ENCODE data around the gene MYO5C.

DNA sequence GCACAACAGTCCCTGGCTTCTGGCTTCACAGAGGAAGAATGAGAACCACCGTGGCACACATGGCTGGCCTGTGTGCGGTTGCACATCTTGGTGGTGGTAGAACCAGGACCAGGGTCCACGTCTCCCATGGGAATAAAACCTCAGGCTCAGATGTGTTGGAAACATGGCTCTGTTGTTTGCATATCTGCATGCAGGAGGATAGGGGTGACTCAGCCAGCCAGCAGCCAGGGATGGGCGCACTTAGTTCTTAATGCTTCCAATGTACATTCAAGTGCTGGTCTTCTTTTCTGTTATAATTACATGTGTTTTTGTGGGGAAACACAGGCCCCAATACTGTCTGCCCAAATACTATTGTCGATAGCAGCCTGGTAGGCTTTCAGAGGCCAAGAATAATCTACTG is 147.2 kb downstream of the MYO5C start:
- TF ChIP-seq, protein P1, sequence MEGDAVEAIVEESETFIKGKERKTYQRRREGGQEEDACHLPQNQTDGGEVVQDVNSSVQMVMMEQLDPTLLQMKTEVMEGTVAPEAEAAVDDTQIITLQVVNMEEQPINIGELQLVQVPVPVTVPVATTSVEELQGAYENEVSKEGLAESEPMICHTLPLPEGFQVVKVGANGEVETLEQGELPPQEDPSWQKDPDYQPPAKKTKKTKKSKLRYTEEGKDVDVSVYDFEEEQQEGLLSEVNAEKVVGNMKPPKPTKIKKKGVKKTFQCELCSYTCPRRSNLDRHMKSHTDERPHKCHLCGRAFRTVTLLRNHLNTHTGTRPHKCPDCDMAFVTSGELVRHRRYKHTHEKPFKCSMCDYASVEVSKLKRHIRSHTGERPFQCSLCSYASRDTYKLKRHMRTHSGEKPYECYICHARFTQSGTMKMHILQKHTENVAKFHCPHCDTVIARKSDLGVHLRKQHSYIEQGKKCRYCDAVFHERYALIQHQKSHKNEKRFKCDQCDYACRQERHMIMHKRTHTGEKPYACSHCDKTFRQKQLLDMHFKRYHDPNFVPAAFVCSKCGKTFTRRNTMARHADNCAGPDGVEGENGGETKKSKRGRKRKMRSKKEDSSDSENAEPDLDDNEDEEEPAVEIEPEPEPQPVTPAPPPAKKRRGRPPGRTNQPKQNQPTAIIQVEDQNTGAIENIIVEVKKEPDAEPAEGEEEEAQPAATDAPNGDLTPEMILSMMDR (IDR thresholded peaks at IDR 0.05 in 4 of 5, conservative IDR thresholded peaks at IDR 0.05 in 1 of 5) = no peak
- TF ChIP-seq POLR2A (IDR thresholded peaks at IDR 0.05) = no peak

Data from gastrocnemius medialis (tissue), 4 donors.